GM18499 (cell line): ENCODE measurements around the gene SLC6A4.
"Not testable (repeated sequence)": the region's sequence is repeated elsewhere in the genome, so short reads cannot be mapped to it uniquely, and the experiment has no call there.

Experiments used
- ATAC-seq: cut with Tn5 transposase; IDR thresholded peaks from one replicate; pipeline ENCODE4 v1.9.1; 2021; ENCODE audit warnings: moderate number of reproducible peaks; ENCODE audit not compliant: insufficient read depth, unreplicated experiment

SLC6A4 gene

GRCh38 chr17:30240177-30240576 lies 4.7 kb upstream of the SLC6A4 start:
- no peak for ATAC-seq

- ATAC-seq, result no peak
These were observed 3.6 kb upstream of the SLC6A4 start for GRCh38 chr17:30239089-30239462.

- no peak for ATAC-seq
These were observed 3.0 kb upstream of the SLC6A4 start for GRCh38 chr17:30238387-30239088.

GRCh38 chr17:30238003-30238344 lies 2.5 kb upstream of the SLC6A4 start:
- no peak for ATAC-seq

GRCh38 chr17:30237296-30238002 lies 2.0 kb upstream of the SLC6A4 start:
- ATAC-seq, result no peak

GRCh38 chr17:30236766-30237165 lies 1.3 kb upstream of the SLC6A4 start:
- no peak for ATAC-seq

GRCh38 chr17:30236297-30236624 lies 764 bp upstream of the SLC6A4 start:
- ATAC-seq, result no peak

GRCh38 chr17:30234964-30235363 lies 533 bp downstream of the SLC6A4 start:
- no peak for ATAC-seq

- ATAC-seq, result no peak
These were observed 1.2 kb downstream of the SLC6A4 start for GRCh38 chr17:30234296-30234695.

GRCh38 chr17:30232824-30233427 lies 2.6 kb downstream of the SLC6A4 start:
- ATAC-seq, result no peak

GRCh38 chr17:30232015-30232823 lies 3.3 kb downstream of the SLC6A4 start:
- no peak for ATAC-seq

GRCh38 chr17:30230596-30231125 lies 4.8 kb downstream of the SLC6A4 start:
- no peak for ATAC-seq

GRCh38 chr17:30230009-30230408 lies 5.5 kb downstream of the SLC6A4 start:
- ATAC-seq, result not testable (repeated sequence)

- no peak for ATAC-seq
These were observed 6.5 kb downstream of the SLC6A4 start for GRCh38 chr17:30229012-30229411.

- no peak for ATAC-seq
These were observed 7.5 kb downstream of the SLC6A4 start for GRCh38 chr17:30228011-30228410.

- ATAC-seq, result no peak
These were observed 8.6 kb downstream of the SLC6A4 start for GRCh38 chr17:30226878-30227277.

- ATAC-seq, result no peak
These were observed 9.5 kb downstream of the SLC6A4 start for GRCh38 chr17:30225919-30226553.

- ATAC-seq, result no peak
These were observed 10.4 kb downstream of the SLC6A4 start for GRCh38 chr17:30225112-30225511.

GRCh38 chr17:30224419-30224960 lies 11.0 kb downstream of the SLC6A4 start:
- ATAC-seq, result no peak

GRCh38 chr17:30222721-30223175 lies 12.7 kb downstream of the SLC6A4 start:
- ATAC-seq, result no peak
